EH (cell line): ENCODE results near the gene CLCN3.
A peak's percentile ranks its signal among the peaks of the same experiment; 100 is the strongest.
"Not testable (repeated sequence)": the region's sequence is repeated elsewhere in the genome, so short reads cannot be mapped to it uniquely, and the experiment has no call there.

Experiments
- DNase-seq: peaks from one replicate; pipeline ENCODE4 v3.0.0-alpha.2; 2015; ENCODE audit warnings: low read depth

CLCN3 gene

DNA sequence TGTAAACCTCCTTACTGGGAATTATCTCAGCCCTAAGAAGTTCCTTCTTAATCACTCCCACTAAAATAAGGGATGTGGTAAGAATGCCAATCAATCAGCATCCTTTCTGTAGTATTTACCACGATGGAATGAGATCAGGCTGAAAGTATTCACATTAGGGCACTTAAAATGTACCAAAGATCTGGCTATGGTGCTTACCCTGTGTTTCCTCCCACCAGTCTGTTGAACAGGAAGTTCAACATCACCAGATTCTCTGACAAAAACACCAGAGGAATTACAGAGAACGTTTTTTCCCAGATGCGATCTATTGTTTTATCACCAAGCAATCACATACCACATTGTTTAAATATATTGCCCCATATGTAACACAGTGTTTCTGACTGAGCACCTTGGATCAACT, 2.1 kb upstream of the CLCN3 start:
- DNase-seq = peak; percentile 66

DNA sequence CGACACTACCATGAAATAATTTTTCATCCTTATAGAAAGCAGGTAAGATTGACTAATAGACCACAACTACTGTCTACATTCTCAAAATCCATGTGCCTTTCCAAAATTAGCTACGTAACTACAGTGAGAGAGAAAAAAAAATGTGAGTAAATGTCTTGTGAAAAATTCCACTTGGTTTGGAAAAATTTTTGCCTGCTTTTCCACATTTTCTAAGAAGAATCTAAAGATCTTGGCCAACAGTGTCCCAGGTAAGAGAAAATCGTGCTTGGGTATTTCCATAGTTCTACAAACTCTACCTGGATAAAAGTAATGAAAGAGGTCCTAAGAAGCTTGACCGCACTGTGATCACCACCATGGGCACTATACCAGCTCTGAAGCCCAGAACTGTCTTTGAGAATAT, 1.4 kb upstream of the CLCN3 start:
- no peak for DNase-seq

DNA sequence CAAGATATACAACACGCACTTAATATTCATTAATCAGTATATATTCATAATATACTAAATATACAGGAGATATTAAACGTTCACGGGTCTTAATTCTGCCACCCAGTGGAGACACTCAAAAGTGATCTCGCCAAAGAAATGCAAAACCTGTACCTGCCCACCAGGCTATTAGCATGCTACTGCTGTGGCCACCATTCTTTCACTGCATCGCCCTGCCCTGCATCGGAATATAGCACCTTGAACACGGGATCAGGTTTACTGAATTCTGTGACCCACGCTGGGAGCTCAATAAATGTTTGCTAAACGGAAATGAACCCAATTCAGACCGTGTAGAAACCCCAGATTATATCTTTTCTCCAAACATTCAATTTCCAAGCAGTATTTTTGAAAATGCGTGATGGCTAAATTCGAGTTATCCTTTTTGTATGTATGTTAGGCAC, 840 bp upstream of the CLCN3 start:
- DNase-seq = peak; percentile 36

DNA sequence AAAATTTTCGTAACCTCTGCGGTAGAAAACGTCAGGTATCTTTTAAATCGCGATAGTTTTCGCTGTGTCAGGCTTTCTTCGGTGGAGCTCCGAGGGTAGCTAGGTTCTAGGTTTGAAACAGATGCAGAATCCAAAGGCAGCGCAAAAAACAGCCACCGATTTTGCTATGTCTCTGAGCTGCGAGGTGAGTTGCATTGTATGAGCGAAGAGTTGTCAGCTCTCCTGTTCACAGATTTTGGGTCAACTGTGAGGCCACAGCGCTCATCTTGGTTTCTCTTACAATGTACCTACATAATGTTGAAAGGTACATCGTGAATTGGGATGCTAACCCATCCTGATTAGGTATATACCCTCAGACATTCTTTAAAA, 486 bp downstream of the CLCN3 start:
- DNase-seq = peak; percentile 35

GRCh38 chr4:169621731-169622492, 1.5 kb downstream of the CLCN3 start:
- peak; percentile 72 for DNase-seq

DNA sequence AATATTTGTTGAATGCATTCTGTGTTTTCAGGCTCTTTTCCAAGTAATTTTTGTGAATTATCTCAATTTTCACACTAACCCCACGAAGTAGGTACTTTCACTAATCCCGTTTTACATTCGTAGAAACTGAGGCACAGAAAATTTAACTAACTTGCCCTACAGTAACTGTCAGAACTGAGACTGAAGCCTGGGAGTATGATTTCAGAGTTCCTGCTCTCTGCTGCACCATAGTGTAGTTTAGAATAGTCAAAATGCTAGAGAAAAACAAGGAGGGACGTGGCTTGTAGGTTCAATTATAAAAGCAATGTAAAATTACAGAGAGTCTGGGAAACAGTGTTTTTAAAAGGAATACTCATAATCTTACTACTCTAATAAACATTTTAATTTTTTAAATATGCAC, 2.2 kb downstream of the CLCN3 start:
- DNase-seq = no peak

- DNase-seq = not testable (repeated sequence)
These were observed 3.6 kb downstream of the CLCN3 start for GRCh38 chr4:169624012-169624411.

GRCh38 chr4:169625886-169626285, 5.5 kb downstream of the CLCN3 start:
- no peak for DNase-seq

- no peak for DNase-seq
These were observed 6.2 kb downstream of the CLCN3 start for GRCh38 chr4:169626331-169627282.

DNA sequence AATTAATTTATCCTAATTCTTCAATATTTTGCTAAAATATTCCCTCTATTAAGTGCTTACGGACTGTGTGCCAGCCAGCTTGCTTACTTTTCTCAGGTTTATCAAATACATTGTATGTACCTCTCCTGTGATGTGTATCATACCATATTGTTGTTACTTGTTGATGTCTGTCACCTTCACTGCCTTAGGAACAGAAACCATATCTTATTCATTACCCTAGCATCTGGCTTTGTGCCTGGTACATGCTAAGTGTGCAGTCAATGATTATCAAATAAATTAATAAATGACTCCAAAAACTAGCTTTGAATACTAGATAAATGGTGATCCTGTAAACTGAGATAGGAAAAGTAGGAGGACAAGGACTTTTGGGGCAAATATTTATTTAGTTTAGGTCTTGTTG, 6.9 kb downstream of the CLCN3 start:
- no peak for DNase-seq

- no peak for DNase-seq
These were observed 8.2 kb downstream of the CLCN3 start for GRCh38 chr4:169628579-169628978.

- DNase-seq = no peak
These were observed 9.7 kb downstream of the CLCN3 start for GRCh38 chr4:169630069-169630468.

GRCh38 chr4:169632896-169633295, 12.5 kb downstream of the CLCN3 start:
- no peak for DNase-seq

GRCh38 chr4:169634975-169635374, 14.6 kb downstream of the CLCN3 start:
- DNase-seq = no peak

DNA sequence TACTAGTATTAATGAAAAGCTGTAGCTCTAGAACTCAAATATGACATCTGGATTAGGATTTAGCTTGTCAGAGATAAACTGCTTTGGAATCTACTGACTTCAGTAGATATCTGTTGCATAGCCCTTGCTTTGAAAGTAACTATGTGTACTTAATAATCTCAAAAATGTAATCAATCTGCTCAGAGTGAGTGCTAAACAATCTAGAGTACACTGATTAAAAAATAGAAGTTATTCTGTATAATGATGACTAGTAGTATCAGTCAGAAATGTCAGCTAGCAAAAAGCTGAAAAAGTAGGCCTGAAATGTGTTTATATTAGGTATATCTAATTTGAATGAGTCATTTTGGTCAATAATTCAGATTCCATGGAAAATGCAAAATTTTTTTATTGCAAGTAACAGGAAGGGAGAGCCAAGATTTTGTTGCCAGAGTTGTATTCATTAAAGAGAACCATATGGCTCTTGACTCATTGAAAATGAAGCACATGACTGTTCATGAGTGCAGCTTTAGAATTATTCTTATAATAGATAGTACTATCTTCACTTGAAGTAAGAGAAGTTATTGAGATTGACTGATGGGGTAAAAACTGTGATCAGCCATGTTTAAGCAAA, 20.0 kb downstream of the CLCN3 start:
- peak; percentile 84 for DNase-seq

- DNase-seq = no peak
These were observed 24.4 kb downstream of the CLCN3 start for GRCh38 chr4:169644802-169645201.

GRCh38 chr4:169645627-169646026, 25.2 kb downstream of the CLCN3 start:
- no peak for DNase-seq

DNA sequence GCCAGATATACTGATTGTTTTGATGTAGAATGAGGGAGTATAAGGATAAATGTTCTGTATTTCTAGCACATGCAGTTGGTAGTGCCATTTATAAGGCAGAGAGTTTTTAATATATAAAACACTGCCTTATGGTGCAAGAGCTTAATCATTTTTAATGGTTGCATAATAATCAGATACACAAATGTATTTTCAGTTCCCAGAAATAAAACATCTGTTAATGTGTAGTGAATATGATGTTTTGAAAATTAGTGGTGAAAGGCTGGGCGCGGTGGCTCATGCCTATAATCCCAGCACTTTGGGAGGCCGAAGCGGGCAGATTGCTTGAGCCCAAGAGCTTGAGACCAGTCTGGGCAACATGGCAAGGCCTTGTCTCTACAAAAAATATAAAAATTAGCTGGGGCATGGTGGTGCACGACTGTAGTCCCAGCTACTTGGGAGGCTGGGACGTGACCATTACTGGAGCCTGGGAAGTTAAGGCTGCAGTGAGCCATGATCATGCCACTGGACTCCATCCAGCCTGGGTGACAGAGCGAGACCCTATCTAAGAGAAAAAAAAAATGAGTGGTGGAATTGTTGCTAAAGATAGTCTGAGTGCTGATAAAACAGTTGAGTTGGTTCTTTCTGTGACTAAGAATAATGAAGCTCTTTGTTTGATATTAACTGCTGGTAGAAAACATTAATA, 29.3 kb downstream of the CLCN3 start:
- DNase-seq = no peak

DNA sequence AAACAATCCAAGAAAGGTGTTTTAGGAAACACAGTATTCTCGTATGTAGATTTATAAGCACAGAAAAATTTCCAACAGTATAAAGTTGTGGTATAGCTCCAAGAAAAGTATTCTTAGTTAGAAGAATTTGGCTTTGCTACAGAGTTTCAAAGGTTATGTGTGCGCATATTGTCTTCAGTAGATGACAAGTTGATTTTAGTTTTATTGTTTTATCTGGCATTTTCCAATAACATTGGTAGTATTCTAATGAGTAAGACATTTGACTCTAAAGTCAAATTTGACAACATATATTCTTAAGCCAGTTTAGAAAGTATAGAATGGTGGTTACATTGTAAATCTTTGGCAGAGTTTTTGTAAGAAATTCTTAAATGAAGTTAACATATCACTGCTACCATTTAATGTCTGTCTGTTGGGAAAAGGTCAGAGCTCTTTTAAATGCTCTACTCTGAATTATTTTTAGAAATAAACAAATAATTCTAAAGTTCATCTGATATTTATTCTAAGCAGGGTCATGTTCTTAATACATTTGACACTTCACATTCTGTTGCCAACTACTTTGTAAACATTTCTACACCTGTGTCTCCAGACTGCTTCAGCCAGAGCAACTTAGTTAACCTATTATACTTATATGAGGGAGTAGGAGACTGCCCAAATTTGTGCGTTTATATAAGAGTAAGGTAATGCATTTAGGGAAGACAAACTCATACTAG, 30.0 kb downstream of the CLCN3 start:
- no peak for DNase-seq

- no peak for DNase-seq
These were observed 32.2 kb downstream of the CLCN3 start for GRCh38 chr4:169652535-169652934.

DNA sequence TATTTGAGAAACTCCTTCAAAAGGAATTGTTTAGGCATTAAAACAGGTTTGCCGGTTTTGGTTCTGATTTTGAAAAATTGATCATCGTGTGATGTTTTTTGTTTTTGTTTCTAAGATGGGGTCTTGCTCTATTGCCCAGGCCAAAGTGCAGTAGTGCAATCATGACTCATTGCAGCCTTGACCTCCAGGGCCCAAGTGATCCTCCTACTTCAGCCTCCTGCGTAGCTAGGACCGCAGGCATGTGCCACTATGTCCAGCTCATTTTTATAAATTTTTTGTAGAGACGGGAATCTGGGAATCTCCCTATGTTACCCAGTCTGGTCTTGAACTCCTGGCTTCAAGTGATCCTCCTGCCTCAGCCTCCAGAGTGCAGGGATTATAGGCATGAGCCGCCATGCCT, 35.0 kb downstream of the CLCN3 start:
- no peak for DNase-seq
